NCI-H69 (cell line): ENCODE data around the gene CTRB2.
"Not testable (repeated sequence)": the region's sequence is repeated elsewhere in the genome, so short reads cannot be mapped to it uniquely, and the experiment has no call there.

ENCODE experiments used
- DNase-seq: peaks from one replicate; lab custom pipeline; 2025; lab: John Stamatoyannopoulos, UW

CTRB2 gene

GRCh38 chr16:75205961-75206748 is 806 bp downstream of the CTRB2 start:
- not testable (repeated sequence) for DNase-seq

- DNase-seq = not testable (repeated sequence)
Observed at GRCh38 chr16:75205438-75205837, 1.5 kb downstream of the CTRB2 start.

- DNase-seq = not testable (repeated sequence)
Observed at GRCh38 chr16:75204905-75205304, 2.1 kb downstream of the CTRB2 start.

DNA sequence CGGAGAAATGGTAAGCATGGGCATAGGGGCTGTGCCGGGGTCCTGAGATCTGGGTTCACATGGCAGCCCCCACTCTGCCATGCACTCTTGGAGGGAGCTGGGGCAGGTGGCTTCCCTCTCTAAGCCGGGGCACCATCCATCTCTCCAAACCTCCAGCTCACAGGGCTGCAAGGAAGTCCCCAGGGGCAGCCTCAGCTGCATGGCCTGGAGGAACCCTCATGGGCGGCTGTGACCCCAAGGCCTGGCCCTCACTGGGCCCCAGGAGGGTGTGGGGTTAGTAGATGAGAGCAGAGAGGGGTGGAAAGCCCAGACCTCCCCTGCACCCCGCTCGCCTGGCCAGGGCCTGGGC is 2.6 kb downstream of the CTRB2 start:
- no peak for DNase-seq

- no peak for DNase-seq
Observed at GRCh38 chr16:75203667-75204409, 3.1 kb downstream of the CTRB2 start.

- DNase-seq = no peak
Observed at GRCh38 chr16:75203096-75203495, 3.9 kb downstream of the CTRB2 start.

DNA sequence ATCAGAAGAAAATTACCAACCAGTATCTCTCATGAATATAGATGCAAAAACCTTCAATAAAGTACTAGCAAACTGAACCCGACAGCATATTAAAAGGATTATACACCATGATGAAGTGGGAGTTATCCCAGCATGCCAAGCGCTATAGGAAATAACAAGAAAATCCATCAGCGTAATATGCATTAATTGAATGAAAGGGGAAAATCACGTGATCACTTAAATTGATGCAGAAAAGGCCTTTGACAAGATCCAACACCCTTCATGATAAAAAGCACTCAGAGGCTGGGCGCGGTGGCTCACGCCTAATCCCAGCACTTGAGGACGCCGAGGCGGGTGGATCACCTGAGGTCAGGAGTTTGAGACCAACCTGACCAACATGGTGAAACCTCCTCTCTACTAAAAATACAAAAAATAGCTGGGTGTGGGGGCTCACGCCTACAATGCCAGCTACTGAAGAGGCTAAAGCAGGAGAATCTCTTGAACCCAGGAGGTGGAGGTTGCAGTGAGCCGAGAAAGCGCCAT is 4.8 kb downstream of the CTRB2 start:
- no peak for DNase-seq

- DNase-seq = peak; percentile 20
Observed at GRCh38 chr16:75198135-75198600, 8.8 kb downstream of the CTRB2 start.

DNA sequence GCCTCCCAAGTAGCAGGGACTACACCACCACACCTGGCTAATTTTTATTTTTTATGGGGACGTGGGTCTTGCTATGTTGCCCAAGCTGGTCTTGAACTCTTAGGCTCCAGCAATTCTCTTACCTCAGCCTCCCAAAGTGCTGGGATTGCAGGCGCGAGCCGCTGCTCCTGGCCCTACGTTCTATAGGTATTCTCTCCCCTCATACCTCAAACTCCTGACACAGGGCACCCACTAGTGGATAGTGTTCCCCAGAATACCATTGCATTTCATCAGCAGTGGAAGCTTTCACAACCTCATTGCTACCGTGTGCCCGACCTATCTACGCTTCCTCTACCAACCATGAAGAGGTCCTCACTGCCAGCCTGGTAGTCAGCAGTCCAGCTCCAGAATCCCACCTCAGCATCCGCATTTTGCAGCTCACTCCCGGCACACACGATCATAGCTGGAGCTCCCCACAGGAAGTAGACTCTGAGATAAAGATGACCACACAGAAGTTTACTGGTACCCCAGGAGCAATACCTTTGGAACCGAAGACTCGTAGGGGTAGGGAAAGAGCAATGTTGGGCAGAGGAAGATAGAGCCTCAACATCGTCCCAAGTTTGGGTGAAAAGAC is 9.3 kb downstream of the CTRB2 start:
- no peak for DNase-seq

DNA sequence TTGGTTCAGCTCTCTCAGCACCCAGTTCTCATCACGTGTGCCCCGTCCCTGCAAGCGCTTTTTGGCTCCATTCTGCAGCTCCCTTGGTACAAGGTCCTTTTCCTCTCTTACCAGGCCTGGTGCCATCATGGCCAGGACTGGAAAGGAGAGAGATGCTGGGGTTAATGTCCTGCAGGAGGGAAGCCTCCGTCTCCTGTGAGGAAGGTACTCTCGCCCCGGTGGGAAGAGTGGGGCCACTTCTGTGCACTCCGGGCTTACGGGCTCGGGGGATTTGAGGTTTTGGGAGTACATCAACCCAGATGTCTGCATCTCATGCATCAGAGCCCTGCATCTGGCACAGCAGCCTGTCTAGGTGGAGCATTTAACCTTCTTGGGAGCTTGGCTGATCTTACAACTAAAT is 10.1 kb downstream of the CTRB2 start:
- no peak for DNase-seq

DNA sequence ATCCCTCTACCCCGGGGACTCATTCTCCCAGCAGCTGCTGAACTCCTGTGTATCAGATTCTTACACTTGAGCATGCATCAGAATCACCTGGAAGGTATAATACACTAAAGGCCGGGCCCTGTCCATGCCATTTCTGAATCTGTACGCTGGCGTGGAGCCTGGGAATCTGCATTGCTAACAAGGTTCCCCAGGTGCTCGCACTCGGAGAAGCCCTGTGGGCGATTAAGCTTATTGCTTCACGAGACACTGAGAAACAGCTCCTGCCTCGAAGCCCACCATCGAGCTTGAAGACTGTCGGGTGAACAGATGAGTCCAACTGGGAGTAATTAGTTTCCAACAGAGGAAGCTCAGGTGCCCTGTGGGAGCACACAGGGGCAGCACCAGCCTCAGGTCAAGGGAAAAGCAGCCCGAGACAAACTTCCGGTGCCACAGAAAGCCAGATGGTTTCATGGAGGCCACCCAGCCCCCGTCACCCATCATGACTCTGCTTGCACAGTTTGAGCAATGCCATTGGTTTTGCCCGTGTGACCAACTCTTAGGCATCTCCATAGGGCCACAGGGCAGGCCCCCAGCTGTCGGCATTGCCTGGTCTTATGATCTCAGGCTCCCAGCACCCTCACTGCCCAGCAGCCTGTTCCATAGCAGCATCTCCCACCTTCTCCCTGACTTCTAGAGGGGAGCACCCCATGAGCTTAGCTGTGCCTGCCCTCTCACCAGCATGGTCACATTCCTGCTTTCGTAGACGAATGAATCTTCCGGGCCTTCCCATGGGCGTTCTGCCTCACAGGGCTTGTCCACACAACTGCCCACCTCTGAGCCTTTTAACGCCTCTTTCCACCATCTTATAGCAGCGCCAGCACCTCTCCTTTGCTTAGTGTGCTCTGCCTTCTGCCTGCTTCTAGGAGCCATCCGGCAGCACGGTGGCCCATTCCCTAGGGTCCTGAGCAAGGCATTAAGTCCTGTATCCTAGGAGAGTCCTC is 10.9 kb downstream of the CTRB2 start:
- peak; percentile 1 for DNase-seq

- no peak for DNase-seq
Observed at GRCh38 chr16:75193730-75194444, 13.1 kb downstream of the CTRB2 start.

GRCh38 chr16:75193265-75193650 is 13.7 kb downstream of the CTRB2 start:
- DNase-seq = no peak

DNA sequence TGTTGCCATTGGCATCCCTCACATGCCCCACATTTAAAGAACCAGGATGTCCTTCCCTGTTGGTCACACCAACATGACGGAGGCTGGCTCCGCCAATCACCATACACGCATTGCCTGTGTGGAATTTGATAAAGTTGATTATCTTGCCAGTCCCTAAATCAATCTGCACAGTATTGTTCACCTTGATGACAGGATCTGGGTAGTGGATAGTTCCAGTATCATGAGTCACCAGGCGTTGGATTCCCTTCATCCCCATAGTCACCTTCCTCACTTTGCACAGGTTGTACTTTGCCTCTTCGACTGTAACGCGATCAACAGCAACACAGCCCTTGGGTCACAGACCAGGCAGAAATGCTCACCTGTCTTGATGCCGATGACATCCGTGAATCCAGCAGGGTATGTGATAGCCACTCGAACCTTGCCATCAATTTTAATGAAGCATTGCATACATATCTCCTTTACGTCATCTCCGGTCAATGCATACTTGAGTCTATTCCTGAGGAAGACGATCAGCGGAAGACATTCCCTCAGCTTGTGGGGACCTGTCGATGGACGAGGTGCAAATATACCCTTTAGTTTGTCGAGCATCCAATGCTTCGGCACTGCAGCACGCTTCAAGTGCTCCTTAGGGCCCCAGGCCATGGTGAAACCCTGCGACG is 14.2 kb downstream of the CTRB2 start:
- DNase-seq = no peak

- DNase-seq = no peak
Observed at GRCh38 chr16:75189638-75190245, 17.2 kb downstream of the CTRB2 start.

DNA sequence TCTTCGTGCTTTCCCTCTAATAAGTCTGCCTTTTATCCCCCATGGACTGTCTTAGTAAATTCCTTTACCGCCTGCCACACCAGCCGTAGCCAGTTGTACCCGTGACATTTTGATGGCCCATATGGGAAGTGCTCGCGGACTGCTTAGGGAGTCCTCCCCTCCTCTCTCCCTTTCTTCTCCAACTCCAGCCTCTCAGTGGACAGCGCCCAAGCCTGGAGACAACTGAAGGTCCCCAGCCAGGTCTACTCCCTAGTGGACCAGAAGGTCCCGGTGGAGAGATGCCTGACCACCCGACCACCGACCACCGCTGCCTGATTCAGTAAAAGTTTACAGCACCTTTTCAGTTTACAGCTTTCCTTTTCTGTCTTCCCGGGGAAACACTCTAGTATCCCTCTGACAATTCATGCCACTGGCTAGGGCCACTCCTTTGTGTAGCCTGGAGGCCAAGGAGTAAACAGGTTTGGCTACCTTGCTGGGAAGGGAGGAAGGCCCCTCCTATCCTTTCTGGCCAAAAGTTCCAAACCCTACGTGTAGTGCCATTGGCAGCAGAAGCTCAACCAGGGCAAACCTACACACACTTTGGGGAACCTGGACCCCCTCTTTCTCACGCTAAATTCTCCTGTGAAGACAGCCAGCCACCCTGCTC is 18.0 kb downstream of the CTRB2 start:
- DNase-seq = no peak

DNA sequence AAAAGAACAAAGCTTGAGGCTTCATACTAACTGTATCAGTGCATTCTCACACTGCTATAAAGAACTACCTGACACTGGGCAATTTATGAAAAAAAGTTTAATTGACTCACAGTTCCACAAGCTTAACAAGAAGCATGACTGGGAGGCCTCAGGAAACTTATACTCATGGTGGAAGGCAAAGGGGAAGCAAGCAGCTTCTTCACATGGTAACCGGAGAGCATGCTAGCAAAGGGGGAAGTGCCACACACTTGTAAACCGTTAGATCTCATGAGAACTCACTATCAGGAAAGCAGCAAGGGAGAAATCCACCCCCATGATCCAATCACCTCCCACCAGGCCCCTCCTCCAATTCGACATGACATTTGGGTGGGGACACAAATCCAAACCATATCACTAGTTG is 25.3 kb downstream of the CTRB2 start:
- no peak for DNase-seq

GRCh38 chr16:75179208-75179607 is 27.8 kb downstream of the CTRB2 start:
- no peak for DNase-seq

DNA sequence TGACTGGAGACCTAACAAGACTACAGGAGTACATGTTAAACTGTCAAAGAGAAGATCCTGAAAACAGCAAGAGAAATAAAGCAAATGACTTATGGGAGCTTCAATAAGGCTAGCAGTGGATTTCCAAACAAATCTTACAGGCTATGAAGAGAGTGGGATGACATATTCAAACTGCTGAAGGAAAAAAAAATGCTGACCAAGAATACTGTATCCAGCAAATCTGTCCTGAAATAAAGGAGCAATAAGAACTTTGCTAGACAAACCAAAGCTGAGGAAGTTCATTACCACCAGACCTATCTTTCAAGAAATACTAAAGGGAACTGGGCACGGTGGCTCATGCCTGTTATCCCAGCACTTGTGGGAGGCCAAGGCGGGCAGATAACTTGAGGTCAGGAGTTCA is 30.0 kb downstream of the CTRB2 start:
- DNase-seq = no peak
